ENCODE data around the gene FALEC. TPM values are rescaled to one million over a fixed set of nuclear protein-coding genes. Genes with fewer than 3 reads are reported as not detected.
A peak's percentile ranks its signal among the peaks of the same experiment; 100 is the strongest.

Gene FALEC
- total RNA-seq, 1 experiment from 2014 or later: not detected

GRCh38 chr1:150508982-150509381 is 6.6 kb upstream of the FALEC start:
- no peak for DNase-seq (ENCODE audit: low spot score)
- in situ Hi-C loops (cut with HindIII; ENCODE audit: low sequenced_read_pairs): no loop called here

- DNase-seq (ENCODE audit: low spot score): no peak
- in situ Hi-C loops (cut with HindIII; ENCODE audit: low sequenced_read_pairs): no loop called here
Measured at GRCh38 chr1:150511551-150511950, 4.0 kb upstream of the FALEC start.

GRCh38 chr1:150511985-150512660 is 3.4 kb upstream of the FALEC start:
- DNase-seq (ENCODE audit: low spot score): no peak
- in situ Hi-C loops (cut with HindIII; ENCODE audit: low sequenced_read_pairs): no loop called here

GRCh38 chr1:150512846-150513245 is 2.7 kb upstream of the FALEC start:
- DNase-seq (ENCODE audit: low spot score): no peak
- in situ Hi-C loops (cut with HindIII; ENCODE audit: low sequenced_read_pairs): no loop called here

GRCh38 chr1:150513351-150513791 is 2.2 kb upstream of the FALEC start:
- in situ Hi-C loops (cut with HindIII; ENCODE audit: low sequenced_read_pairs): no loop called here
- DNase-seq (ENCODE audit: low spot score): no peak

GRCh38 chr1:150514260-150514659 is 1.3 kb upstream of the FALEC start:
- no peak for DNase-seq (ENCODE audit: low spot score)

GRCh38 chr1:150514913-150515327 is 632 bp upstream of the FALEC start:
- in situ Hi-C loops (cut with HindIII; ENCODE audit: low sequenced_read_pairs): no loop called here
- no peak for DNase-seq (ENCODE audit: low spot score)

More at GRCh38 chr1:150514260-150514659, 1.3 kb upstream of the FALEC start:
- in situ Hi-C loops (cut with HindIII; ENCODE audit: low sequenced_read_pairs): no loop called here

GRCh38 chr1:150516050-150516591 is 569 bp downstream of the FALEC start:
- in situ Hi-C loops (cut with HindIII; ENCODE audit: low sequenced_read_pairs): no loop called here

GRCh38 chr1:150516616-150517015 is 1.1 kb downstream of the FALEC start:
- in situ Hi-C loops (cut with HindIII; ENCODE audit: low sequenced_read_pairs): no loop called here
- DNase-seq (ENCODE audit: low spot score): peak; percentile 58

More at GRCh38 chr1:150516050-150516591, 569 bp downstream of the FALEC start:
- DNase-seq (ENCODE audit: low spot score): peak; percentile 63

- in situ Hi-C loops (cut with HindIII; ENCODE audit: low sequenced_read_pairs): no loop called here
Measured at GRCh38 chr1:150521196-150521968, 5.8 kb downstream of the FALEC start.

GRCh38 chr1:150525348-150525747 is 9.8 kb downstream of the FALEC start:
- in situ Hi-C loops (cut with HindIII; ENCODE audit: low sequenced_read_pairs): loop anchor here (5.0 kb wide), 1 partner anchor 38 kb away; the partner anchor contains the start of gene TARS2
- DNase-seq (ENCODE audit: low spot score): no peak

More at GRCh38 chr1:150521196-150521968, 5.8 kb downstream of the FALEC start:
- DNase-seq (ENCODE audit: low spot score): no peak

- no peak for DNase-seq (ENCODE audit: low spot score)
- in situ Hi-C loops (cut with HindIII; ENCODE audit: low sequenced_read_pairs): loop anchor here (5.0 kb wide), 1 partner anchor 41 kb away; the partner anchor contains the start of gene TARS2
Measured at GRCh38 chr1:150528196-150528595, 12.6 kb downstream of the FALEC start.

GRCh38 chr1:150529017-150529416 is 13.5 kb downstream of the FALEC start:
- in situ Hi-C loops (cut with HindIII; ENCODE audit: low sequenced_read_pairs): loop anchor here (5.0 kb wide), 1 partner anchor 42 kb away; the partner anchor contains the start of gene TARS2
- DNase-seq (ENCODE audit: low spot score): peak; percentile 58

GRCh38 chr1:150530491-150531159 is 15.1 kb downstream of the FALEC start:
- in situ Hi-C loops (cut with HindIII; ENCODE audit: low sequenced_read_pairs): no loop called here
- no peak for DNase-seq (ENCODE audit: low spot score)

GRCh38 chr1:150532860-150533259 is 17.3 kb downstream of the FALEC start:
- no peak for DNase-seq (ENCODE audit: low spot score)
- in situ Hi-C loops (cut with HindIII; ENCODE audit: low sequenced_read_pairs): no loop called here

GRCh38 chr1:150534002-150534401 is 18.4 kb downstream of the FALEC start:
- no peak for DNase-seq (ENCODE audit: low spot score)
- in situ Hi-C loops (cut with HindIII; ENCODE audit: low sequenced_read_pairs): no loop called here

- in situ Hi-C loops (cut with HindIII; ENCODE audit: low sequenced_read_pairs): no loop called here
- DNase-seq (ENCODE audit: low spot score): no peak
Measured at GRCh38 chr1:150535511-150536287, 20.1 kb downstream of the FALEC start.

- no peak for DNase-seq (ENCODE audit: low spot score)
- in situ Hi-C loops (cut with HindIII; ENCODE audit: low sequenced_read_pairs): no loop called here
Measured at GRCh38 chr1:150536836-150537731, 21.5 kb downstream of the FALEC start.

All from G401 (cell line).